ENCODE results near the gene HYAL2.

- TF ChIP-seq CTCF (IDR thresholded peaks at IDR 0.05) (no peak), POLR2A (IDR thresholded peaks at IDR 0.05) (no peak)
These were observed 25.2 kb downstream of the HYAL2 start for GRCh38 chr3:50297384-50297775.

Data from testis (tissue), 2 donors.